Activated CD4-positive, alpha-beta memory T cell treated with anti-CD3 and anti-CD28 coated beads, Interleukin-2, amount 10 ng/mL, durations not matched to agents 7 days and 5 days (primary cell): ENCODE measurements around the gene TAL1. TPM values are rescaled to one million over a fixed set of nuclear protein-coding genes. Genes with fewer than 3 reads are reported as not detected.

Source experiments
- total RNA-seq, 2 experiments: library from RNA; stranded (reverse); gene quantifications; one replicate each; pipeline ENCODE4 v1.2.3, GENCODE V29; 2021

Gene TAL1
- total RNA-seq, 2 experiments from 2014 or later = not detected

Other genes with a start within 250 kb of the TAL1 start
- gene CYP4X1, start 208.6 kb downstream of the TAL1 start, total RNA-seq = not detected
- not detected for gene CYP4Z1, start 165.0 kb downstream of the TAL1 start, total RNA-seq
- not detected for gene CYP4A22, start 94.8 kb downstream of the TAL1 start, total RNA-seq
- not detected for gene PDZK1IP1, start 42.2 kb downstream of the TAL1 start, total RNA-seq
- gene STIL, start 81.9 kb upstream of the TAL1 start, total RNA-seq = 10 to 100 TPM; 40.4 to 40.8 TPM
- gene CMPK1, start 101.6 kb upstream of the TAL1 start, total RNA-seq = 100 to 1,000 TPM in 1 of 2 experiments, 10 to 100 TPM in 1; 99.3 to 106 TPM
- gene FOXE3, start 184.1 kb upstream of the TAL1 start, total RNA-seq = not detected
- under 1 TPM; 0.65 to 0.68 TPM for gene FOXD2, start 205.8 kb upstream of the TAL1 start, total RNA-seq